HG03139 (cell line): ENCODE data around the gene NTMT2.
A peak's percentile ranks its signal among the peaks of the same experiment; 100 is the strongest.
"Not testable (repeated sequence)": the region's sequence is repeated elsewhere in the genome, so short reads cannot be mapped to it uniquely, and the experiment has no call there.

Experiments used
- ATAC-seq: cut with Tn5 transposase; IDR thresholded peaks from one replicate; pipeline ENCODE4 v1.9.1; 2021; ENCODE audit not compliant: unreplicated experiment

The NTMT2 gene

DNA sequence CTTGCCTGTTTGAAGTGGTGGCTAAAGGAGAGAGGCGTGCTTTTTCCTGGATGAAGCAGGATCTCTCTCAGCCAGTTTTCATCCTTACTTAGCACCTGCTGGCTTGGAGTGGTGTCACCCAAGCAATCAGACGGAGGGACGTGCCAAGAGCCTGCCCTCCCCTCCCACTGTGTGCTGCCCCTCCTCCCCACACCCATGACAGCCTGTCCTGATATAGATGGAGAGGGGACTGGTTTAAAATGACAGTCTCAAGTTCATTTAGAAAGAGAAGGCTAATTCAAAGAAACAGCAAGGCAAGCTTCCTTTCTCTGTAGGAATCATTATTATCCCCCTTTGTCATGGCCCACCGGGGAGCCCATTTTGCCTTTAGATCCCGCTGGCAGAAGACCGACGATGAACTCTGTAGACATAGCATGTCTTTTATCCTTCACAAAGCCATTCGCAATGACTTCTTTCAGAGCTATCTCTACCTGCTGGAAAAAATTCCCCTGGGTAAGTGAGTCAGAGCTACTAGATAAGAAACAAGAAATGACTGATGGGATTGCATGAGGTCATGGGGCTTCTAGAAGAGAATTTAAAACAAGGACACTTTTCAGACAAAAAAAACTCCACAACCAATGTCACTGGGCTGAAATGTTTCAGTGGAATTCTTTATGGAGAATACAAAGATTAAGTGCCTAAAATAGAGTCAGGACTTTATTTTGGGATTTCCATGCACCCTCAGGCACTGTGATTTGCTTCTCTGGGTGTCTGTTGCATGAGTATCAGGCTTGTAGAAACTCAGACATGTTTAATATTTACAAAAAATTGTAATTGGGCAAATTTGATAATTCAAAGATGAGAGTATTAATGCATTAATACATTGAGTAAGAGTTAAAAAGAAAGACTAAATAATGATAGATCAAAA lies at the start of gene NTMT2:
NTMT2 (plus strand) TSS at position 190 of the 907 bp plus-strand sequence; CDS start at position 339, 149 bp downstream.
- no peak for ATAC-seq

DNA sequence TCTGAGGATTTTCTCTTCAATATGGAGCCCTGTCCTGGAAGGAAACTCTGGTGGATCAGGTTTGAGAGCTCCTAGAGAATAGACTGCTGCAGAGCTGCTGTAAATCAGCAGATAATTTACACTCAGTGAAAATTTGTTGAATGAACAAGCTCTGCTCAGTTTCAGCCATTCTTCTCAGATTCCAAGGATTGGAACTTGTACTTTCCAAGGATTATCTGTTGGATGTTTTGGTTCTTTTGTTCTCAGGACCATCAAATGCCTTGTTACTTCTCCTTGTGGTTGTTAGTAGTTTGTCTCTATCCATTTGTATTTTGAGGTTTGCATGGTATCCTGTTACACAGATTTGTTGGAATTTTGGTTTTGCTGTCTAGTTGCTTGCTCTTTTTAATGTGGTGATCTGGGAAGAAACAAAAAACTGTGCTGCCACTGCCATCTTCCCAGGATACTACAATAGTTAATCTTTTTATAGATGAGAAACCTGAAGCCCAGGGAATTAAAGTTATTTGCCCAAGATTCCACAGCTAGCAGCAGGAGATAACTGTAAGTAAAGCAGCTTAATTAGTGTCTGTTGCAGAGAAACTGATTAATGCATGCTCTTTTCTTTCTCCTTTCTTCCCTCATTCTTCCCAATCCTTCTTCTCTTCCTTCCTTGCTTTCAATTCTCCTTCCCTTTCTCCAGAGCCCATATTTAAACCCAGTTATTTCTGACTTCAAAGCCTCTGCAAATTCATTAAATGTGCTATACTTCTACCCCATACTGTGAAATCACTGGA lies 49.6 kb upstream of the NTMT2 start:
- no peak for ATAC-seq

DNA sequence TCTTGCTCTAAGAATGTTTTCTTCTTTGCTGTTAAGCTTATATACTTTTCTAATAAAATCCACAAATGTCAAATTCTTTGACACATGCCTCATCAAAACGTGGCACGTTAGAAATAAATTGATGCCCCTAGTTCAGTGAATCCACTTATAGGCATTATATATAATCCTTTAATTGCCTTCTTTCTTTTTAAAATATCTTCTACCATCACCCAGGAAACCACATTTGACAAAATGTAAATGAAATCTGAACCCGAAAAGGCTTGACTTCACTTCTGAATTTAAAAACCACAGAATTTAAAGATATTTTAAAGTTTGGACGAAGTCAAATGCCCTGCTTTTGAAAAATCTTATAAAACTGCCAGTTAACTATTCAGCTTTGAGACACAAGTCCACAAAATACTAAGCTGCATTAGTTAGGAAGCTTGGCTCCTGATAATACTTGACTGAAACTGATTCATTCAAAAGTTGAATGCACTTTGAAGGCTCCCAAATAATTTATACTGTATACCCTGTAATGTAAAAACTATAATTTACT lies 48.9 kb upstream of the NTMT2 start:
- ATAC-seq = no peak

DNA sequence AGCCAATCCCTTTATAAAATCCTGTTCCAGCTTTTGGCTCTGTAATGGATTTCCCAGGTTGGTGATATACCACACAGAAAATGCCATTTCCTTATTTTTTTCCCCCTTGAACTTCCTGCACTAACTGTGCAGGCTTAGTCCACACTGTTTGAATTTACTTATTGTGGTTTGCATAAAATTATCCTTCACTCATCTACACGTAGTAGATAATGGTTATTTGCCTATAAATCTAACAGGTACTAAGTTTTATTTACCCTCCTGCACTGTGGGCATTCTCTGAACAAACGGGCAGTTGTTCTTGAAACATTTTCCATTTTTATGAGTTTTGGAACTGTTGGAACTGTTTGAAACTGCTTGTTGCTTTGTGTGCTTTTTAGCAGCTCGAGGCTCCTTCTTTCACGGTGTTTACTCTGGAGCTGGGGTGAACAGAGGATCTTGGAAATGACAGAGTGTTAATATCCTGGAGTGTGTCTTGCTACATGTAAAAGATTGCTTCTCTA lies 48.3 kb upstream of the NTMT2 start:
- no peak for ATAC-seq

DNA sequence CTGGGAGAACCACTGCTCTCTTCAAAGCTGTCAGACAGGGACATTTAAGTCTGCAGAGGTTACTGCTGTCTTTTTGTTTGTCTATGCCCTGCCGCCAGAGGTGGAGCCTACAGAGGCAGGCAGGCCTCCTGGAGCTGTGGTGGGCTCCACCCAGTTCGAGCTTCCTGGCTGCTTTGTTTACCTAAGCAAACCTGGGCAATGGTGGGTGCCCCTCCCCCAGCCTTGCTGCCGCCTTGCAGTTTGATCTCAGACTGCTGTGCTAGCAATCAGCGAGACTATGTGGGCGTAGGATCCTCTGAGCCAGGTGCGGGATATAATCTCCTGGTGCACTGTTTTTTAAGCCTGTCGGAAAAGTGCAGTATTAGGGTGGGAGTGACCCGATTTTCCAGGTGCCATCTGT lies 32.6 kb upstream of the NTMT2 start:
- ATAC-seq = not testable (repeated sequence)

DNA sequence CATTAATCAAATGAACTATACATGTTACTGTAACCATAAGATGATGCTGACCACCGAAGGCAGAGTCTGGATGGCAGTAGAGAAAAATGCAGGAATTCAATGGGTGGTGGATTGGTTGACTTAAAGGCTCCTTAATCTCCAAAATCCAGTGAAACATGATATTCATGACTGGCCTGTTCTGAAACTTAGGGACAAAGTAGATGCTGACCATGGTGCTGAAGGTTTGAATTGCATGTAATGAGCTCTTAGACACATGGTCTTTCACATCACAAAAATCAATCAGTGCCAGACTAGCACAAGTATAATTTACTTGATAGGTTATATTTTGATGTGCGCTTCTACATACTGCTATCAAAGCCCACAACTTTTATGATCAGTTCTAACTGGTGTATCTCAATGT lies 30.9 kb upstream of the NTMT2 start:
- ATAC-seq = no peak

DNA sequence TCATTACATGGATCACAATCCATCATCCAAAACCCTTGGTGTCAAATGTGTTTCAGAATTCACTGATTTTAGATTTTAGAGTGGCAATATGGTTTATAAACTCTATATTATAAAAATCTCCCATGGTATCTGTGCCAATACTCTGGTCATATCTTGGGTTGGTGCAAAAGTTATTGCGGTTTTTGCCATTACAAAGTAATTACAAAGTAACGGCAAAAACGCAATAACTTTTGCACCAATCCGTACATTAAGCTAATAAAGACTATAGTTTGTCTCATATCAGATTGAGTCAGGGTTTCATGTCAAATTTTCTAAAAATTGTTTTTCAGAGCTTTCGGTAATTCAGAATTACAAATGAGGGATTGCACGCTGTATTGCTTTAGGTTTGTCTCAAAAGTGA lies 23.4 kb upstream of the NTMT2 start:
- no peak for ATAC-seq

DNA sequence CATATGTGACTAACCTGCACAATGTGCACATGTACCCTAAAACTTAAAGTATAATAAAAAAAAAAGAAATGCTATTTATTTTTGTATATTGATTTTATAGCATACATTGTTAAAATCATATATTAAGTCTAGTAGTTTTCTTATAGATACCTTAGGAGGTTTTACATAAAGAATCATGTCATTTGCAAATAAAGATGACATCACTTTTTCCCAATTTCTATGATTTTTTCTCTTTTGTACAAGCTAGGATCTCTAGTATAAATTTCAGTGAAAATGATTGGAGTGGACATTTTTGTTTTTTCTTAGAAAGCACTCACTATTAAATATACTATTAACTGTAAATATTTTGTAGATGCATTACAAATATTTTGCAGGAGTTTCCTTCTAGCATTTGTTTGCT lies 20.5 kb upstream of the NTMT2 start:
- no peak for ATAC-seq

DNA sequence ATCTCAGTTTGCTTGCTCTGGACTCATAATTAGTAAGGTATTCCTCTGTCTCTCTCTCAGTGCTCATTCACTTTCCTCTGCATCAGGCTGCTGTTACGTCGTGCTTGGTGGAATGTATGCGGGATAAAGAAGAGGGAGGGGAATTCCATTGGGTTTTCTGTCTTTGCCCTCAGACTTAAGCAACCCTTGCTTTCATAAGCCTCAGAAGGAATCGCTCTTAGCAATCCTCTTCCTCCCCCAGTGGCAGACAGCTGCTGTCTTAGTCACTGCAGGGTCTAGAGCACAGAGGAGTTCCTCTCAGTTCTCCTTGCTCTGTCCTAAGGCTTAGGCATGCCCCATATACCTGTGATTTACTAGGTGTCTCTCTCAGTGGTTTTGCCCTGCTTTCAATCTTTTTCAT lies 19.1 kb upstream of the NTMT2 start:
- peak; percentile 83 for ATAC-seq

DNA sequence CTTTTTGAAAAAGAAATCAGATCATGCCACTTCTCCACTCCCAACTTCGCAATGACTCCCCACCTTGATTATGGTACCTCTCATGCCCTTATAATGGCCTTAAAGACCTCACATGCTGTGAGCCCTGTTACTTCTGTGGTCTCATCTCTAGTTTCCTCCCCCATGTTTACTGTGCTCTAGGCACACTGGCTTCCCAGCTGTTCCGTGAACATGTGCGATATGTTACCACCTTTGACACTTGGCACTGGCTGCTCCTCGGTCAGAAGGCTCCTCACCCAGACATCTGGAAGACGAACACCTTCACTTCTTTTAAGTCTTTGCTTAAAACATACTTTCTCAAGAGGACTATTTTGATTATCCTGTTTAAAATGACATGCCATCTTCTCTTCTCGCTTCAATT lies 14.3 kb upstream of the NTMT2 start:
- no peak for ATAC-seq

DNA sequence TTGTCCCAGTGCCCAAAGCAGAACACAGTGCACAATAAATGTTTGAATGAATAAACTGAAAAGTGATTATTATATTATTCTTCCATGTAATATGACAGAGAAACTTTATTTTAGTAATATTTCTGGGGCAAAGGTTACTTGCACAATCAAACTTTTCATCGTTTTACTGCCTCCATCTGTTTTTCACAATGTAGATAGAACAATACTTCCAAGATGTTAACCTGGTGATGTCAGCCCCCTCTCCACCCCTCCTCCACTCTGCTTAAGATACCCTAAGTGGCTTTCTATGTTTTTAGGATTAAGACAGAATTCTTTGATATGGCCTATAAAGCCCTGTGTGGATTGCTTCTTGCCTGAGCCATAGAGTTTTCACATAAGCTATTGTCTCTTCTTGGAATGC lies 13.8 kb upstream of the NTMT2 start:
- no peak for ATAC-seq

DNA sequence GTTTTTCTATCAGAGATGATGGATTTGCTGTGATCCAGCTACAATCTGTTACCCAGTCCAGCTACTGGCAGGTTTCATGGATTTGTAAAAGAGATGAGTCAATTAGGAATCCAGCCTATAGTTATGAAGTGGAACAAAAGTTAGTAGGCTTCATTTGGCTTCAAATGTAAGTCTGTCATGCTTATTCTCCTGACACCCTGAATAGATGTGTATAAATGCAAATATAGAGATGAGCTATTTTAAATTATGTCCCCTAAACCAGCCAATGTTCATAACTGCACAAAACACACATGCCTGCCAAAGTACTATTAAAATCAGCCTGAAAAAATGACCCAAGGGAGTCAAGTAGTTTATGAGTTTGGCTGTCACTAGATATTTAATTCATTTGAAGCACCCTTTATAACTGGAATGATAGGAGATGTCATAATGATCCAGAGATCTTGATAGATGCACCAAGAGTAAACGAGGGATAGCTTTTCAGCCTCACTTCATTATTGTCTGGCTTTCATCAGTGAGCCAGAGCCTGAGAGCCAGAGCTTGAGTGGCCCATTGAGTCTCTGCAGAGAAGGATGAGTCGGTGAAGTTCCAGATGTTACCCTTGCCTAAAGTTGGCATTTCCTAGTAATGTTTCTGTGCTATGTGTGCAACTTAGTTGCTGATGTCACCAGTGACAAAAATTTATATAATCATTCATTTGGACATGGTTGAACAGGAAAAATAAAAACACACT lies 11.8 kb upstream of the NTMT2 start:
- no peak for ATAC-seq

DNA sequence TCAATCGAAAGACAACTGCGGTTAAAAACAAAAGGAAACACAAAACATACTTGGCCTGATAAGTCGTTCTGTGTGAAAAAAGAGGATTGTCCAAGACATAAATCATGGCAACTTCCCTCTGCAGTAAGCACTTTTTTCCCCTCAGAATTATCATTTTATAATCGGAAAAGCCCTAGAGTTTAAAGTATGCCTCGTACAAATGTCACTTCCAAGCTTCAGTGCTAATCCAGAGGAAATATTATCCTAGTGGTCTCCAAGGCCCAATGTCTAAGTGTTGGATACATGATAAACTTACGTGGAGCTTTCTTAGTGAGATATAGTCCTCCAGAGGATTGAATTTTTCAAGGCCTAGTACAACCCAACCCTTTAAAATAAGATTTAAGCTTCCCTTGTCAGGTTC lies 11.2 kb upstream of the NTMT2 start:
- ATAC-seq = no peak

DNA sequence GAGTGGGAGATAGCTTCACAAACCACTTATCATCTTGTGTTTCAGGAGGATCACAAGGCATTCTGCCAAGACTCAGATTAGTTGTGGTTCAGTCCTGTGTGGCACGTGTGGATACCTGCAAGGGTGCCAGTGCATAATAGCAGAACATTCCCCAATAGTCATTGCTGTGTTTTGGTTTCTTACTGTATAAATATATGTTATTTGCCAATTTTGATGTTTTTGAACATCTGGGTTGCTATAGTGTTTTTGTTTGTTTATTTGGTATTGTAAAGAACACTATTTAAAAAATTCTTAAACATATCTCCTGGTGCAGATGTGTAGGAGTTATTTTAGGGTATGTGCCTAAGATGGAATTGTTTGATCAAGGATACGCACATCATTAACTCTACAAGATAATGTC lies 5.4 kb upstream of the NTMT2 start:
- ATAC-seq = no peak

DNA sequence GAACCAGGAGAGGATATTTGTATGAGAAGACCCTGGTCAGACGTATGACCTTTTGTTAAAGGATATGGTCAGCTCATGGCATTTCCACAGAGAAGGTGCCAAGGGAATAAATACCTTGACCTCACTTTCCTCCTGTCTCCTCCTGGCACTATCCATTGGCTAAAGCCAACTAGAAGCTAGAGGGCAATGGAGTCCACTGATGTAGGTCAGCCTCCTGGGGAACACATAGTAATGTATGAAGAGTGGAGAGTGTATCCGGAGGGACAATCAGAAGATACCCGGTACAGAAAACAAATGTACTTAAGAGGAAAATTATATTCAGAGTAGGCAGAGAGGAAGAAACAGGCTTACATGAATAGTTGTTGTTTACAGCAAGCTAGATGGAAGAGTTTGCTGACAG lies 698 bp upstream of the NTMT2 start:
- ATAC-seq = no peak

DNA sequence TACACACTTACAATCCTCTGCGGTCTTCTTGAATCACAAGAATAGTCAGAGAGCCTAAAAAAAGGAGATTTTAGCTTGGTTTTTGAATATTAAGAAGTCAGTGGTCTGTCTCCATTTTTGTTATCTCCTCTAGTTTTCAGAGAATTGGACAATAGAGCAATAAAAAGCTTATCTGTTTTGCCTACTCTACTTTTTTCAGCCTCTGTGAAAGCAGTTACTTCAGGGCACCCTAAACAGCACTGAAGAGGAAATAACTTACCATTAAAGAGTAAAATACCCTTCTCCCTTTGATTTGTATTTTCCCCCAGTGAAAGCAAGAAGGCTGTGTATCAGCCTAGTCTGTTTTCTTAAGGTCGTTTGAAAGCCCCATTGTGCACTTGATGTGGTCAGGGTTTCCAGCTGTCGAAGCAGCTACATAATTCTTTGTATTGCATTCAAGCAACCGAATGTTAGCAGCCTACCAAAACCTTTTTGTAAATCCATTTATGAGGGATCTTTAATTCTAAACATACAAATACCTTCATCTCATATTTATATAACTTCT lies 1.0 kb downstream of the NTMT2 start:
- no peak for ATAC-seq

DNA sequence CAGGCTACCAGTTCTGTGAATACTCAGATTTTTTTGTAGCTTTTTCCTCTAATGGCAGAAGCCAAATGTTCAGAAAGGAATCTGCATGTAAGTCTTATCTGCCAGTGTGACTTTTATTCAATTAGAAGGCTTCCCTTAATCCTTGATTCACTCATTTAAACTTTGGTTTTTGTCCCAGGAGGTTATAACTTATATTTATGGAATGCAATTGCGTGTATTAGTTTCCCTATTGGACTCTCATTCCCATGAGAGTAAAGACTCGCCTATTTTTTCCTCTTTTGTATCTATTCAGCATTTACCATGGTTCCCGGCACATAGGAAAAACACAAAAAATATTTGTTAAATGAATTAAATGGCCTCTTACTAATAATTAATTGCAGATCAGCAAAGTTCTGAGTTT lies 3.5 kb downstream of the NTMT2 start:
- ATAC-seq = no peak

DNA sequence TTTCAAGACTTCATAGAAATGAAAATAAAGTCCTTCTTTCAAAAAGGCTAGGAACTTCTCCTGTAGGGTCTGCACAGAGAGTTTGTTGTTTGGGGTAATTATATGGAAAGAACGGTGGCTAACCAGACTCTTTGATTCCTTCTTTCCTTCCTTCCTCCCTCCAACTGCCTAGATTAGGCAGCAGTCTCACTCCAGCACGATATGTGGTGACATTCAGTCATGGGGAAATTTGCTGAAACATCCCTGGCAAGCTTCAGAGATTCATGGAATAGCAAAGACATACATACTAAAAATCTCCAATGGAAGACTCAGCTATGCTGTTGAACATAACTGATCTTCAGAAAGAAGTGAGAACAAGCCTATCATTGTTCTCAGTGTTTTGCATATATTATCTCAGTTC lies 4.3 kb downstream of the NTMT2 start:
- ATAC-seq = no peak

DNA sequence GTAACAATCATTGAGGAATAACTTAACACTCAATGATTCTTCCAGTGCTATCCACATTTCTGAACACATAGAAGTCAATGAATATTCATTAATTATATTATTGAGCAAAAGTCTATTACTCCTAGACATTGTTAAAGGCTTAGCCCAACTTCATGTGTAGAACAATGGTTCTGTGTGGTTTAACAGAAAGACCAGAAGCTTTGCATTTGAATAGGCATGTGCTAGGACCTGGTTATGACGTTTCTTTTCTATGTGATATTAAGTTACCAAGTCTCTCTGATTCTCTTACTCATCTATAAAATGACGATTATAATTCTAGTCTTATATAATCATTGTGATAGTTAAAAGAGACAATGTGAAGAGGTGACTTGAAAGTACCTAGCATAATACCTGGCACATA lies 5.2 kb downstream of the NTMT2 start:
- ATAC-seq = no peak

DNA sequence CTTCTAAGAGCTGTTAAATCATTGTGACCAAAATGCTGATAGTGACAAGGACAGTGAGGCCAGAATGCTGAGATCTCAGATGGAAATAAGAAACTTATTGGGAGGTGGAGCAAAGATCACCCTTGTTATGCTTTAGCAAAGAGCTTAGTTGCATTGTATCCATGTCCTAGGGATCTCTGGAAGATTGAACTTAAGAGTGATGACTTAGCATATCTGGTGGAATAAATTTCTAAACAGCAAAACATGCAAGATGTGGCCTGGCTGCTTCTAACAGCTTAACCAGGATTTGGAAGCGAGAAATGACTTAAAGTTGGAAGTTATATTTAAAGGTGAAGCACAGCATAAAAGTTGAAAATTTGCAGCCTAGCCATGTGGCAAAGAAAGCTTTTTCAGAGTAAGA lies 7.7 kb downstream of the NTMT2 start:
- ATAC-seq = no peak

DNA sequence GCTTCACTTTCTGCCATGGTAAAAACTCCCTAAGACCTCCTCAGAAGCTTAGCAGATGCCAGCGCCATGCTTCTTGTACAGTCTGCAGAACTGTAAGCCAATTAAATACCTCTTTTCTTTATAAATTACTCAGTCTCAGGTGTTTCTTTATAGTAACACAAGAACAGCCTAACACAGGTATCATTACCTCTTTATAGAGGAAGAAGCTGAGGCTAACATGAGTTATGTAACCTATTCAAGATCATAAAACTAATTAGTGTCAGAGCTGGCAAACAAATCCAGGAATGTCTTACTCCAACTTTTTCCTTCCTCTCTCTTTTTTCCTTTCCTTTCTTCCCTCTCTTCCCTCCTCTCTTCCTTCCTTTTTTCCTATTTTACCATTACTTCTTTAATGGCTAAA lies 9.3 kb downstream of the NTMT2 start:
- no peak for ATAC-seq
